HT1080 (cell line): ENCODE measurements around the gene TRIAP1. TPM values are rescaled to one million over a fixed set of nuclear protein-coding genes. Genes with fewer than 3 reads are reported as not detected.
"Not testable (repeated sequence)": the region's sequence is repeated elsewhere in the genome, so short reads cannot be mapped to it uniquely, and the experiment has no call there.

Source experiments
- DNase-seq: peaks from one replicate; pipeline ENCODE4 v3.0.0-alpha.2; 2015; ENCODE audit warnings: low read depth
- total RNA-seq: library from RNA; depleted of rRNA; stranded (reverse); fragments of >200 nt; shearing (Covaris generic); gene quantifications from 2 replicates; pipeline ENCODE4 v1.2.3, GENCODE V29; 2014

TRIAP1 gene
- total RNA-seq, 1 experiment from 2014 or later: 44.0 TPM

- DNase-seq: no peak
Measured at GRCh38 chr12:120468821-120469449, 22.8 kb upstream of the TRIAP1 start.

GRCh38 chr12:120468325-120468820 lies 22.2 kb upstream of the TRIAP1 start:
- DNase-seq: peak; percentile 49

- DNase-seq: no peak
Measured at GRCh38 chr12:120467439-120467838, 21.3 kb upstream of the TRIAP1 start.

- peak; percentile 45 for DNase-seq
Measured at GRCh38 chr12:120466560-120467315, 20.6 kb upstream of the TRIAP1 start.

GRCh38 chr12:120465756-120466155 lies 19.6 kb upstream of the TRIAP1 start:
- DNase-seq: no peak

- DNase-seq: no peak
Measured at GRCh38 chr12:120463712-120464111, 17.5 kb upstream of the TRIAP1 start.

GRCh38 chr12:120462099-120462640 lies 16.0 kb upstream of the TRIAP1 start:
- DNase-seq: no peak

GRCh38 chr12:120460157-120460556 lies 14.0 kb upstream of the TRIAP1 start:
- DNase-seq: no peak

GRCh38 chr12:120457133-120457532 lies 10.9 kb upstream of the TRIAP1 start:
- DNase-seq: no peak

- no peak for DNase-seq
Measured at GRCh38 chr12:120455302-120455701, 9.1 kb upstream of the TRIAP1 start.

- no peak for DNase-seq
Measured at GRCh38 chr12:120453977-120454376, 7.8 kb upstream of the TRIAP1 start.

GRCh38 chr12:120453060-120453750 lies 7.0 kb upstream of the TRIAP1 start:
- DNase-seq: no peak

GRCh38 chr12:120452524-120452923 lies 6.3 kb upstream of the TRIAP1 start:
- peak; percentile 48 for DNase-seq

GRCh38 chr12:120447992-120448391 lies 1.8 kb upstream of the TRIAP1 start:
- DNase-seq: no peak

- DNase-seq: not testable (repeated sequence)
Measured at GRCh38 chr12:120446844-120447178, 627 bp upstream of the TRIAP1 start.

GRCh38 chr12:120444676-120445075 lies 1.5 kb downstream of the TRIAP1 start:
- DNase-seq: no peak

- DNase-seq: peak; percentile 61
Measured at GRCh38 chr12:120439646-120440247, 6.4 kb downstream of the TRIAP1 start.

GRCh38 chr12:120438495-120439198 lies 7.5 kb downstream of the TRIAP1 start:
- no peak for DNase-seq

- peak; percentile 95 for DNase-seq
Measured at GRCh38 chr12:120437735-120438494, 8.3 kb downstream of the TRIAP1 start, which contains the start of gene COX6A1. Gene COX6A1 (plus strand): TSS chr12:120438113. CDS start chr12:120438127, 14 bp downstream.
